GM12878 (cell line): ENCODE measurements around the gene UFD1. TPM values are rescaled to one million over a fixed set of nuclear protein-coding genes. Genes with fewer than 3 reads are reported as not detected.

Experiments
- ATAC-seq: fragments of 200-7000 bp; cut with Tn5 transposase; 3 replicates; pipeline ENCODE4 v1.9.1; 2020; ENCODE audit warnings: mild to moderate bottlenecking, moderate library complexity
- BruUV-seq: library from RNA; stranded (reverse); fragments of 400-500 nt; replicated peaks from 2 replicates; lab custom pipeline; 2021; lab: Mats Ljungman, UMichigan
- CTCF ChIA-PET: fragments of 300-600 bp; sonication (Branson Sonifier 250); formaldehyde crosslinking; extraction: SDS; loops from one replicate; lab custom pipeline; 2021; ENCODE audit warnings: inconsistent platforms; lab: Yijun Ruan, JAX
- POLR2A ChIA-PET: fragments of 350-600 bp; formaldehyde crosslinking; extraction: SDS; loops from one replicate; lab custom pipeline; 2021; ENCODE audit warnings: inconsistent platforms; lab: Charles Lee
- RAD21 ChIA-PET: fragments of 300-600 bp; sonication (Branson Sonifier 250); formaldehyde crosslinking; loops from one replicate; lab custom pipeline; 2023; ENCODE audit warnings: antibody characterized with exemption; ENCODE audit not compliant: unreplicated experiment; lab: Charles Lee
- SMC1A ChIA-PET: fragments of 300-600 bp; sonication (Branson Sonifier 250); formaldehyde crosslinking; loops from one replicate; lab custom pipeline; 2023; ENCODE audit not compliant: unreplicated experiment, uncharacterized antibody; lab: Charles Lee
- DNase-seq: peaks from one replicate; pipeline ENCODE4 v3.0.0-alpha.2; 2011; ENCODE audit warnings: low read depth, low spot score
- FAIRE-seq: peaks from 3 replicates; lab custom pipeline; 2011; peaks lifted over from hg19 to GRCh38; lab: Jason Lieb, UNC
- H2AFZ ChIP-seq: 2 replicates; pipeline ENCODE4 v1.6.0; 2011; ENCODE audit warnings: low read depth, low read length, control low read depth; ENCODE audit not compliant: control insufficient read depth
- H3K27ac ChIP-seq: 2 replicates; pipeline ENCODE4 v1.5.1; 2011; ENCODE audit warnings: control low read depth; ENCODE audit not compliant: control insufficient read depth, insufficient read depth
- H3K27me3 ChIP-seq, 2 experiments: replicated peaks in 1 of 2; 2 replicates each; pipeline versions ENCODE4 v1.6.0 to v1.6.1; 2011; ENCODE audit warnings: low read length in 1 of 2; ENCODE audit not compliant: control insufficient read depth in 2 of 2, insufficient read depth in 2 of 2
- H3K36me3 ChIP-seq, 2 experiments: 2 replicates each; pipeline ENCODE4 v1.5.1; 2011; ENCODE audit warnings: low read length in 1 of 2; ENCODE audit not compliant: control insufficient read depth in 2 of 2, insufficient read depth in 2 of 2
- H3K4me1 ChIP-seq: 2 replicates; pipeline ENCODE4 v1.6.1; 2011; ENCODE audit warnings: mild to moderate bottlenecking, low read length, moderate library complexity, mixed read lengths; ENCODE audit not compliant: control insufficient read depth, insufficient read depth
- H3K4me2 ChIP-seq: 2 replicates; pipeline ENCODE4 v1.6.0; 2011; ENCODE audit warnings: control low read depth; ENCODE audit not compliant: control insufficient read depth, insufficient read depth
- H3K4me3 ChIP-seq: fragments of 200-600 bp; sonication (generic); 2 replicates; pipeline ENCODE4 v1.5.1; 2016
- H3K79me2 ChIP-seq: 2 replicates; pipeline ENCODE4 v1.6.0; 2011; ENCODE audit warnings: low read length; ENCODE audit not compliant: control insufficient read depth, insufficient read depth
- H3K9ac ChIP-seq: 2 replicates; pipeline ENCODE4 v1.8.0; 2011; ENCODE audit warnings: low read length, control low read depth, mixed read lengths; ENCODE audit not compliant: control insufficient read depth, insufficient read depth
- H3K9me3 ChIP-seq: replicated peaks from 3 replicates; pipeline ENCODE4 v1.5.1; 2011; ENCODE audit warnings: mild to moderate bottlenecking, low read length; ENCODE audit not compliant: control insufficient read depth, insufficient read depth
- H4K20me1 ChIP-seq: 2 replicates; pipeline ENCODE4 v1.6.0; 2011; ENCODE audit not compliant: control insufficient read depth, insufficient read depth
- ATF7 ChIP-seq: fragments of 450-650 bp; IDR thresholded peaks from 2 replicates; pipeline ENCODE4 v1.6.1; 2016; ENCODE audit warnings: low read depth, mild to moderate bottlenecking
- CBX5 ChIP-seq: sonication (generic); IDR thresholded peaks from 2 replicates; pipeline ENCODE4 v1.6.1; 2016; ENCODE audit warnings: low read depth, moderate library complexity, mild to moderate bottlenecking, inconsistent platforms
- NFYB ChIP-seq: IDR thresholded peaks from 2 replicates; pipeline ENCODE4 v1.6.1; 2011; ENCODE audit warnings: low read depth, mild to moderate bottlenecking, low read length, improper control_type of control experiment, moderate library complexity; ENCODE audit not compliant: insufficient read depth
- POLR2AphosphoS2 ChIP-seq: IDR thresholded peaks from 2 replicates; pipeline ENCODE4 v1.6.1; 2011; ENCODE audit warnings: low read depth, mild to moderate bottlenecking, low read length, improper control_type of control experiment, moderate library complexity
- RBBP5 ChIP-seq: fragments of 200-600 bp; sonication (generic); conservative IDR thresholded peaks from 2 replicates; pipeline ENCODE4 v1.6.1; 2016
- SRF ChIP-seq, 2 experiments: IDR thresholded peaks; 2 replicates each; pipeline ENCODE4 v1.6.1; 2011; ENCODE audit warnings: low read depth in 2 of 2, low read length in 2 of 2, mild to moderate bottlenecking in 1 of 2, moderate library complexity in 1 of 2
- ZSCAN29 ChIP-seq: fragments of 450-650 bp; IDR thresholded peaks from 2 replicates; pipeline ENCODE4 v1.6.1; 2017; ENCODE audit warnings: mild to moderate bottlenecking, moderate library complexity
- WGBS: methylation state at CpG from one replicate; pipeline ENCODE4 v1.1.6; 2016; ENCODE audit warnings: low lambda C conversion rate; ENCODE audit not compliant: insufficient replicate concordance, insufficient coverage; ENCODE audit errors: missing lambda C conversion rate; 5-methylcytosine and 5-hydroxymethylcytosine counted together
- in situ Hi-C: fragments of 300-500 bp; cut with MboI; formaldehyde crosslinking; loops from 9 replicates; pipeline ENCODE4 v1.14.3; 2018; ENCODE audit warnings: mixed read lengths
- intact Hi-C: fragments of 100-400 bp; cut with micrococcal nuclease; formaldehyde crosslinking; loops from one replicate; pipeline ENCODE4 v1.14.2; 2022; ENCODE audit not compliant: unreplicated experiment
- polyA plus RNA-seq, 11 experiments: library from polyadenylated mRNA; depleted of rRNA in 4 of 11; unstranded in 6 of 11; stranded (reverse) in 5 of 11; fragments of >200 nt; fragmentation: Nextera tagmentation in 4 of 11; fragmentation: Illumina TruSeq in 1 of 11; extraction: Ambion mirVana in 4 of 11; extraction: Trizol in 1 of 11; gene quantifications; 1 replicate in 1 of 11; 2 replicates in 10 of 11; pipeline versions ENCODE4 v1.2.1 to v1.2.3, GENCODE V29; 2011 to 2016; ENCODE audit warnings: inconsistent platforms in 2 of 11, missing spikeins in 2 of 11, low read depth in 1 of 11
- total RNA-seq, 4 experiments: library from RNA; depleted of rRNA in 3 of 4; stranded (reverse); fragments of >200 nt in 3 of 4; fragmentation: Illumina TruSeq in 1 of 4; extraction: Trizol in 1 of 4; gene quantifications; 2 replicates each; pipeline versions ENCODE4 v1.2.1 to v1.2.3, GENCODE V29; 2013 to 2021

UFD1 gene
- total and polyA plus RNA-seq, 10 of the 15 experiments (the other 5 are each of a cell fraction or from before 2014, with no cell fraction given), result 67.2 to 143 (median 117) TPM

GRCh38 chr22:19499236-19499879 lies 20.4 kb upstream of the UFD1 start:
- TF ChIP-seq RBBP5 (no peak), CBX5 (no peak), NFYB (no peak), ATF7 (no peak), ZSCAN29 (no peak), POLR2AphosphoS2 (no peak)
- FAIRE-seq (no peak), DNase-seq (no peak), ATAC-seq (no peak)
- no peaks in the 10 kb centered on the region for H3K27me3 ChIP-seq
- RAD21 ChIA-PET, result no interaction called here
- in situ Hi-C loops, result no loop called here
- SMC1A ChIA-PET, result no interaction called here
- H3K9ac ChIP-seq, result no peak overlapping the region
- CTCF ChIA-PET, result no interaction called here
- H3K27ac ChIP-seq, result no peak overlapping the region
- no peak overlapping the region for H2AFZ ChIP-seq
- H3K9me3 ChIP-seq, result no peaks in the 10 kb centered on the region
- no TSS peak for BruUV-seq
- peaks cover 11 to 22% of the 10 kb centered on the region in 2 experiments; a peak in 3 of 4 replicates for H3K36me3 ChIP-seq
- no peak overlapping the region for H3K4me2 ChIP-seq
- WGBS, result 90% methylated on average over 6 of the region's 7 CpGs
- intact Hi-C loops, result no loop called here
- no peaks in the 10 kb centered on the region for H4K20me1 ChIP-seq
- no peaks in the 10 kb centered on the region for H3K79me2 ChIP-seq
- H3K4me3 ChIP-seq, result no peak overlapping the region
- POLR2A ChIA-PET, result no interaction called here
- H3K4me1 ChIP-seq, result no peaks in the 10 kb centered on the region

GRCh38 chr22:19498866-19499190 lies 19.8 kb upstream of the UFD1 start:
- Histone ChIP-seq H3K9ac (no peak overlapping the region), H4K20me1 (no peaks in the 10 kb centered on the region), H3K9me3 (no peaks in the 10 kb centered on the region), H3K4me3 (no peak overlapping the region), H3K27me3 (no peaks in the 10 kb centered on the region), H3K4me1 (no peaks in the 10 kb centered on the region), H3K36me3 (peaks cover 15 to 25% of the 10 kb centered on the region in 2 experiments; a peak in 3 of 4 replicates), H3K27ac (no peak overlapping the region), H3K79me2 (no peaks in the 10 kb centered on the region), H2AFZ (no peak overlapping the region), H3K4me2 (no peak overlapping the region)
- intact Hi-C loops (no loop called here), in situ Hi-C loops (no loop called here)
- ATAC-seq (no peak), DNase-seq (no peak), FAIRE-seq (no peak)
- CTCF ChIA-PET, result no interaction called here
- no peak for TF ChIP-seq SRF (IDR thresholded peaks at IDR 0.05; ENCODE audit: low read depth in 2 of 2, low read length in 2 of 2)
- RAD21 ChIA-PET, result no interaction called here
- 97% methylated on average over 3 of the region's 3 CpGs for WGBS
- BruUV-seq, result no TSS peak
- SMC1A ChIA-PET, result interaction anchor here (1.4 kb wide), 1 partner anchor 131 kb away, joined by 3 read pairs; no protein-coding TSS in a partner anchor
- POLR2A ChIA-PET, result no interaction called here
